Left renal cortex interstitium (tissue), 4 donors: ENCODE results near the gene GFI1. TPM values are rescaled to one million over a fixed set of nuclear protein-coding genes. Genes with fewer than 3 reads are reported as not detected.
A peak's percentile ranks its signal among the peaks of the same experiment; 100 is the strongest.
"Not testable (repeated sequence)": the region's sequence is repeated elsewhere in the genome, so short reads cannot be mapped to it uniquely, and the experiment has no call there.

ENCODE experiments used
- DNase-seq, 4 donors: peaks; one replicate each; pipeline ENCODE4 v3.0.0-alpha.2; 2013; ENCODE audit warnings: low read depth in 4 of 4, low spot score in 2 of 4, missing footprints in 1 of 4
- polyA plus RNA-seq, 4 donors: library from polyadenylated mRNA; unstranded; fragments of 120-200 nt; gene quantifications; one replicate each; pipeline ENCODE4 v1.2.1, GENCODE V29; 2013; ENCODE audit not compliant: insufficient read length in 4 of 4

Gene GFI1
- under 1 TPM; 0.13 to 0.47 (median 0.26) TPM for polyA plus RNA-seq

DNA sequence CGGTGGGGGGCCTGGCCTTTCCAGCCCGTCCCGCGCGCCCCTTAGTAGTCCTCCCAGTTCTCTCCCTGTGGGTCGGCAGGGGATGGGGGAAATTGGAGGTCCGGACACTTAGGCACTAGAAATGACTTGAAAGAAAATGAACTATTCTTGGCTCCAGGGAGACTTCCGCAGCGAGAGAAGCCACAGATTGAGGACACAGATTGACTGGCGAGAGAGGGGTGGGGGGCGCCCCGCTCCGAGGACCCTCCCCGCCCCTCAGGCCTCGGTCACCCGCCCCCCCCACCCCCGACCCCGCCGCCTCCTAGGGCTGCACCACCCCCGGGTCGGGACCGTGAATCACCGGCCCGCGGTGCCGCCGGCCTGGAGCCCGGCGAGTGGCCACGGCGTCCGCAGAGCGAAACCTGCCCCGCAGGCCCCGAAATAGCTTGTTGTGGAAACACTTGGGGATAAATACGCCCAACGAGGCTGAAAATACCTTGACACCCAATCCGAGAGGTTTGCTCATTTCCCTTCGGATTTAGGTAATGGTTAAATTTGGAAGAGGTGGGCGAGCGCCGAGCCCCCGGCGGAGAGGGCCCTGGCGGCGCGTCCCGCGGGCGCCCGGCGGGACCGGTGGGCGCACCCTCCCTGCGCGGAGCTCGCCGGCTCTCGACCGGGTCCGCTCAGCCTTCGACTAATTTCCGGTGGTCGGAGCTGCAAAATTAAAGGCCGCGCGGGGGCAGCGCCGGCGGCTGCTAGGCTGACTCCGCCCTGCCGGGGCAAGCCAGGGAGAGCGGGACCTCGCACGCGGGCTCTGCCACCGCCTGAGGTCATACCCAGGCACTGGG lies at the start of gene GFI1:
Gene GFI1 (minus strand): TSS at position 675 of the 827 bp plus-strand sequence. CDS start 3,438 bp downstream, outside the sequence.
- peak in 1 of 4 donors; percentile 25 for DNase-seq

DNA sequence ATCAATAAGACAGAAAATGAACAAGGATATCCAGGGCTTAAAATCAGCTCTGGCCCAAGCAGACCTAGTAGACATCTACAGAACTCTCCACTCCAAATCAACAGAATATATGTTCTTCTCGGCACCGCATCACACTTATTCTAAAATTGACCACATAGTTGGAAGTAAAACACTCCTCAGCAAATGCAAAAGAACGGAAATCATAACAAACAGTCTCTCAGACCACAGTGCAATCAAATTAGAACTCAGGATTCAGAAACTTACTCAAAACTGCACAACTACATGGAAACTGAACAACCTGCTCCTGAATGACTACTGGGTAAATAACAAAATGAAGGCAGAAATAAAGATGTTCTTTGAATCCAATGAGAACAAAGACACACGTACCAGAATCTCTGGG lies 45.6 kb upstream of the GFI1 start:
- not testable (repeated sequence) for DNase-seq

DNA sequence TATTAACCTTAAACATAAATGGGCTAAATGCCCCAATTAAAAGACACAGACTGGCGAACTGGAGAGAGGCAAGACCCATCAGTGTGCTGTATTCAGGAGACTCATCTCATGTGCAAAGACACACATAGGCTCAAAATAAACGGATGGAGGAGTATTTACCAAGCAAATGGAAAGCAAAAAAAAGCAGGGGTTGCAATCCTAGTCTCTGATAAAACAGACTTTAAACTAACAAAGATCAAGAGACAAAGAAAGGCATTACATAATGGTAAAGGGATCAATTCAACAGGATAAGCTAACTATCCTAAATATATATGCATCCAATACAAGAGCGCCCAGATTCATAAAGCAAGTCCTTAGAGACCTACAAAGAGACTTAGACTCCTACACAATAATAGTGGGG lies 45.2 kb upstream of the GFI1 start:
- not testable (repeated sequence) for DNase-seq

GRCh38 chr1:92527670-92528069 lies 40.9 kb upstream of the GFI1 start:
- DNase-seq, result no peak

- DNase-seq, result not testable (repeated sequence)
These were observed 38.3 kb upstream of the GFI1 start for GRCh38 chr1:92524944-92525590.

GRCh38 chr1:92519043-92519442 lies 32.3 kb upstream of the GFI1 start:
- no peak for DNase-seq

- DNase-seq, result no peak
These were observed 29.8 kb upstream of the GFI1 start for GRCh38 chr1:92516574-92516973.

DNA sequence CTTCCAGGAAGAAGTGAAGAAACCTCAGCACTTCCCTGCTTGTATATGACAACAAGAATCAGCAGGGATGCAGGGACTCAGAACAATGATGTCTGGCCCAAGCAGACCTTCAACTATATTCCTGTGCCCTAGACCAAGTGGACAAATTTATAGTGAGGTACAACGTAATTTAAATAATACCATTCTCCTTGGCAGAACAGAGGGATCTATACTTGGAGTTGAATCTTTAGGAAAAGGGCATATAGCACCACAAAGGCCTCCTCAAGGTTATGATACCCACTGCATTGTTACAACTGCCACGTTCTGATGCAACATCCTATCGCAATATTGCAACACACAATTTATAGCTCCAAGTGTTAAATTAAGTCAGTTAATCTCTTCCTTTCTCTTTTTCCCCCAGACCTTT lies 29.1 kb upstream of the GFI1 start:
- no peak for DNase-seq

DNA sequence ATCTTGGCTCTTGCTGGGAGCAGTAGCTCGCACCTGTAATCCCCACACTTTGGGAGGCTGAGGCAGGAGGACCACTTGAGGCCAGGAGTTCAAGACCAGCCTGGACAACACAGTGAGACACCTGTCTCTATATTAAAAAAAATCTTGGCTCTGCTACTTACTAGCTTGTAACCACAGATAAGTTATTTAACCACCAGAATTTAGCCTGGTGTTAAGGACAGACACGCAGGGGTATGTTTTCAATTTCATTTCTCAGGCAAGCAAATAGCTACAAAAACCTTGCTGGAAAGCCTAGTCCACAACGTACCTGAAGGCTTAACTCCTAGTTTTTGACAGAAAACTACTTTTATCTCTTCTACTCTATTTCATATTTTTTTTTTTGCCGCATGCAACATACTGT lies 24.8 kb upstream of the GFI1 start:
- no peak for DNase-seq

DNA sequence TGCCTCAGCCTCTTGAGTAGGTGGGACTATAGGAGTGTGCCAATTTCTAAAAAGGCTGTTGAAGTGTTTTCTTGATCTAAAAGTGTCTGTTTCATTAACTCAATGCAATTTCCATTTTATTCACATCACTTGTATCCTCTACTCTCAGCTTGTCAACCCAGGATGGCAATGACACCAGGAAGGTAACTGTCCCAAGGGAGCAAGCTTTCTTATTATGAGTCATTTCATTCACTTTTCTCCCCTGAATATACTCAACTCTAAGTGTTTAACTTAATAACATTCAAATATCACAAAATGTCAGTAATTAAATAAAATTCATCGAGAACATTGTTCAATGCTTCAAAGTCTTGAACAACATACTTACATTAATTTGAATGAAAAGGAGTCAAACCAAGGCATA lies 22.9 kb upstream of the GFI1 start:
- no peak for DNase-seq

- DNase-seq, result no peak
These were observed 18.4 kb upstream of the GFI1 start for GRCh38 chr1:92505015-92505692.

- no peak for DNase-seq
These were observed 17.7 kb upstream of the GFI1 start for GRCh38 chr1:92504291-92505014.

DNA sequence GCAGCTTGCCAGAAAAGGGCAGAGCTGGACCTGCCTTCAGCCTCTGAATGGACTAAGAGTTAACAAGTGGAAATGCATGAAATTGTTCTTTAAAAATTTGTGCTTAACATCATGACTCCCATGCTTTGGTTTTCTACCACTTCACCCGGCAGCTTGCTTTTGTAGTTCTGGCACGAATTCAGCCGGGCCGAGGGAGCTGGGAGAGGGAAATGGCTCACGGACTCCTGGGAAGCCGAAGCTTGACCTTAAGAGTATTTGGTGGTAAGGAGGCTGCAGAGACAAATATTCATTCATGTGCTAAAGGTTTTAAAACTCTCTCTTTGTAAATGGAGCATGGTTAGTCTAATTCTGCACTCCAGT lies 17.2 kb upstream of the GFI1 start:
- no peak for DNase-seq

- no peak for DNase-seq
These were observed 16.6 kb upstream of the GFI1 start for GRCh38 chr1:92503043-92503925.

- DNase-seq, result no peak
These were observed 15.5 kb upstream of the GFI1 start for GRCh38 chr1:92502247-92502646.

DNA sequence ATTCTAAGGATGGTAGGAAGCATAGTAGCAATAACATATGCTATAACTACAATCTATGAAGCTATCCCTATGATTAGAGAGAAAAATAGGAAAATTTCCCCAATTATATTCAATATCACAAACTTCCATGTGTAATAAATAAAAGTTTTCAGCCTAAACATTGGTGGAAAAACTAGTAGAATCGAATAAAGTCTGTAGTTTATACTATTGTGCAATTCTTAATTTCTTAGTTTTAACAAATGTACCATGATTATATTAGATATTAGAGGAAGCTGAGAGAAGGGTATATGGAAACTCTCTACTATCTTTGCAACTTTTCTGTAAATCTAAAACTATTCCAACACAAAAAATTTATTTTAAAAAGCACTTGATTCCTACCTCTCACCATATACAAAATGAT lies 13.8 kb upstream of the GFI1 start:
- DNase-seq, result no peak

- DNase-seq, result no peak
These were observed 8.8 kb upstream of the GFI1 start for GRCh38 chr1:92495392-92496063.

DNA sequence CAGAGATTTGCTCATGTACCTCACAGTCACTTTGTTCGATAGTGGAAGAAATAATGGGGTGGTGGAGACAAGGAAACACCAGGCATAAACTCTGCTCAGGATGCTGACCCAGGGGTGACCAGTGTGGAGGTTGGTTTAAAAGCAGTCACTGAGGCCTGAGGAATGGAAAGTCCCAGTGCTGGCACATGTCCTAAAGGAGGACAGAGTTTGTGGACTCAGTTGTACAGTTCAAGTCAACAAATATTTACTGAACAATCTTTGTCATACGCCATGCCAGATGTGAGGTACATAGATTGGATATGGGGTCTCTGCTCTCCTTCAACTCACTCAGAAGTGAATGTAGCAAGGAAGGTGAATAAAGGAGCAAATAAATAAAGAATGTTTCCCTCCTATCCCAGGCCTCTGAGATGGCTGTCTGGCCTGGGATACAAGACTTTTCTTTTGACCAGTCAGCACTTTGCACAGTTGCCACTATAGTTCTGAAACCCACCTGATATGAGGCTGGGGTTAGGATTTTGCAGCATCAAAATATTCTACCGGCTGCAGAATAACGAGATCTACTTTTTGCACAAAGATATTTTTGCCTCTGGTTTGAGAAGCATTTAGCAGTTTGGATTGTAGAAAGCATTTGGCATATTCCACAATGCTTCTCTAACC lies 7.9 kb upstream of the GFI1 start:
- no peak for DNase-seq

GRCh38 chr1:92493139-92493538 lies 6.4 kb upstream of the GFI1 start:
- no peak for DNase-seq
